Measurements from ENCODE around the gene BRAP.
"Not testable (repeated sequence)": the region's sequence is repeated elsewhere in the genome, so short reads cannot be mapped to it uniquely, and the experiment has no call there.

Gene BRAP, protein sequence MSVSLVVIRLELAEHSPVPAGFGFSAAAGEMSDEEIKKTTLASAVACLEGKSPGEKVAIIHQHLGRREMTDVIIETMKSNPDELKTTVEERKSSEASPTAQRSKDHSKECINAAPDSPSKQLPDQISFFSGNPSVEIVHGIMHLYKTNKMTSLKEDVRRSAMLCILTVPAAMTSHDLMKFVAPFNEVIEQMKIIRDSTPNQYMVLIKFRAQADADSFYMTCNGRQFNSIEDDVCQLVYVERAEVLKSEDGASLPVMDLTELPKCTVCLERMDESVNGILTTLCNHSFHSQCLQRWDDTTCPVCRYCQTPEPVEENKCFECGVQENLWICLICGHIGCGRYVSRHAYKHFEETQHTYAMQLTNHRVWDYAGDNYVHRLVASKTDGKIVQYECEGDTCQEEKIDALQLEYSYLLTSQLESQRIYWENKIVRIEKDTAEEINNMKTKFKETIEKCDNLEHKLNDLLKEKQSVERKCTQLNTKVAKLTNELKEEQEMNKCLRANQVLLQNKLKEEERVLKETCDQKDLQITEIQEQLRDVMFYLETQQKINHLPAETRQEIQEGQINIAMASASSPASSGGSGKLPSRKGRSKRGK

DNA sequence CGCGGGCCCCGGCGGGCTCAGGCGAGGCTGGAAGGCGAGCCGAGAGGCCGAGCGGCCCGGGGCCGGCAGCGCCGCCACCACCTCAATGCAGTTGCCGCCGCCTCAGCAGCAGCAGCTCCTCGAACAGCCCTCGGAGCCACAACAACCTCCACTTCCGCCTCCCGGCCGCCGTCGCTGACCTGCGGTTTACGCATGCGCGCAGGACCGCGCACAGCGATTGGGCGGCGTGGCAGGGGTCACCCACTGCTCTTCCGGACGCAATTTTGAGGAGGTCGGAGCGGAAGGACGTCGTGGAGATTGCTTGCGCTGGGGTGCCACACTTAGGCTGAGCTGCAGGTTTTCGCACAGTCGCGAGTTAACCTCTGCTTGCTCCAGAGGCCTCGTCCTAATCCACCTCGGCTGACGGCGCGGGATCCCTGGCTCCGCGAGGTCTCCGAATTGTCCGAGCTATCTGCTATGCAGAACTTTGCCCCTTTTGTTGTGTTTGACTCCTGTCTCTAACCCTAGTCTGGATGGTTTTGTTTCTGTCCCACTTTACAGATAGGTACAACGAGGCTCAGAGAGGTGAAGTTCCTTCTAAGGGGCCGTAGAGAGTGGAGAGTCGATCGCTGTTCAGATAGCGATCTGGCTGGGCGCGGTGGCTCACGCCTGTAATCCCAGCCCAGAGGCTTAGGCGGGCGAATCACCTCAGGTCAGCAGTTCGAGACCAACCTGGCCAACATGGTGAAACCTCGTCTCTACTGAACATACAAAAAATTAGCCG lies at the start of gene BRAP, which contains the start of gene ACAD10:
Gene BRAP (minus strand): TSS at position 146 of the 763 bp plus-strand sequence. CDS start 164 bp downstream, outside the sequence.
Gene ACAD10 (plus strand): TSS at position 243 of the 763 bp plus-strand sequence. CDS start 6,657 bp downstream, outside the sequence.
- DNase-seq (ENCODE audit: low read depth) = peak; percentile 95

DNA sequence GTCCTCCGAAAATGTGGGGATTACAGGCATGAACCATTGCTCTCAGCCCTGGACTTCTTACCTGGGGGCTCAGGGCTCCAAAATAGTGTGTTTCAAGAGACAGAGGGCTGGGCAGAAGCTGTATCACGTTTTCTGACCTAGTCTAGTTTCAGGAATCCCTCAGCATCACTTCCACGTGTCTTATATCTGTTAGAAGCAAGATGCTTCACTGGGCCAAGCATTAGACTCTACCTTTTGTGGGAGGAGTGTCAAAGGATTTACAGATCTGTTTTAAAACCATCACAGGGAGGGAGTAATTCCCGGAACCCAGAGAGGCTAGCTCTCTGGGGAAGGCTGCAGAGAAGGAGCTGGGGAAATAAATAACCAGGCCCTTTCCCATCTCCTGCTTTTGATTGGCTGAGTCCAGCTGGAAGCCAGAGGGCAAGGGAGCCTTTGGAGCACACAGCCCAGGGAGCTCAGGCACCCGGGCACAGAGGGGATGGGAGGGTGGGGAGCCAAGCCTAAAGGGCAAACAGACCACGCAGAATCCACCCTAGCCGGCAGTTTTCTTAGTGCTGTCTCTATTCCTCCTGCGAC lies 47.7 kb upstream of the BRAP start:
- DNase-seq (ENCODE audit: low read depth) = no peak

DNA sequence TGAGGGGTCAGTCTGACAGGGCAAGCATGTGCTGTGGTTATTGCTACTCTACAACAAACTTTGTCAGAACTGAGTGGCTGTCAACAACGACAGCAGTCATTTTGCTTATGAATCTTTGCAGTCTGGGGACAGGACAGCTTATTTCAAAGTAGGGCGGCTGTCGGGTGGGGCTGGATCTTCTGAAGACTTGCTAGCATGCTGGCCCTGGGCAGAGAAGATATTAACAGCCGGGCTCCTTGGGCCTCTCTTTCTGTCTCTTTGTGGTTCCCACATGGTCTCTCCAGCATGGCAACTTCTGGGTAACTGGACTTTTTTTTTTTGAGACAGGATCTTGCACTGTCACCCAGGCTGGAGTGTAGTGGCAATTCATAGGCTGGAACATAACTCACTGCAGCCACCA lies 47.0 kb upstream of the BRAP start:
- no peak for DNase-seq (ENCODE audit: low read depth)

DNA sequence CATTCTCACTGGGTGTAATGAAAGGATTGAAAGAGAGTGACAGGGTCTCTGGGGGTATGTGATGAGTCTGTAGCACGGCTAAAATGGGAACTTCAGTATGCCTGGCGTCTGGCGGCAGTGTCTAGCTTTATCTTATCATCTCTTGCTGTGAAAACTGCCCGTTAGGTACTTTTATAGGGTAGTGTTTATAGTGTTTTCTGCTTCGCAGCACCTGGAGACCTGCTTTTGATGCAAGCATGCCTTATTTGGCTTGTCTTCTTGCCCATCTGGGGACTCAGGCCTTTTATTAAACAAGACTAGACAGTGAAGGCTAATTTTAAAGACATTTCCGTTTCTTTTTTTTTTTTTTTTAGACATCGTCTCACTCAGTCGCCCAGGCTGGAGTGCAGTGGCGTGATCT lies 44.7 kb upstream of the BRAP start:
- DNase-seq (ENCODE audit: low read depth) = no peak

DNA sequence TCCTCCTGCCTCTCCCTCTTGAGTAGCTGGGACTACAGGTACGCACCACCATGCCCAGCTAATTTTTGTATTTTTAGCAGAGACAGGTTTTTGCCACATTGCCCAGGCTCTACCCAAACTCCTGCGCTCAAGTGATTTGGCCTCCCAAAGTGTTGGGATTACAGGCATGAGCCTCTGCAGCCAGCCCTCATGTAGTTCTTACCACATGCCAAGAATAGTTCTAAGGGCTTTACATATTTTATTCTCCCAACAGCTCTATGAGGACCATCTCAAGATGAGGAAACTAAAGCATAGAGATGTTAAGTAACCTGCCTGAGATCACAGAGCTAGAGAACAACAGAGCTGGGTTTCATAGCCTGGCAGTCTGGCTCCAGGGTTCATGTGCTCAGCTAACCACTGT lies 43.0 kb upstream of the BRAP start:
- DNase-seq (ENCODE audit: low read depth) = no peak

DNA sequence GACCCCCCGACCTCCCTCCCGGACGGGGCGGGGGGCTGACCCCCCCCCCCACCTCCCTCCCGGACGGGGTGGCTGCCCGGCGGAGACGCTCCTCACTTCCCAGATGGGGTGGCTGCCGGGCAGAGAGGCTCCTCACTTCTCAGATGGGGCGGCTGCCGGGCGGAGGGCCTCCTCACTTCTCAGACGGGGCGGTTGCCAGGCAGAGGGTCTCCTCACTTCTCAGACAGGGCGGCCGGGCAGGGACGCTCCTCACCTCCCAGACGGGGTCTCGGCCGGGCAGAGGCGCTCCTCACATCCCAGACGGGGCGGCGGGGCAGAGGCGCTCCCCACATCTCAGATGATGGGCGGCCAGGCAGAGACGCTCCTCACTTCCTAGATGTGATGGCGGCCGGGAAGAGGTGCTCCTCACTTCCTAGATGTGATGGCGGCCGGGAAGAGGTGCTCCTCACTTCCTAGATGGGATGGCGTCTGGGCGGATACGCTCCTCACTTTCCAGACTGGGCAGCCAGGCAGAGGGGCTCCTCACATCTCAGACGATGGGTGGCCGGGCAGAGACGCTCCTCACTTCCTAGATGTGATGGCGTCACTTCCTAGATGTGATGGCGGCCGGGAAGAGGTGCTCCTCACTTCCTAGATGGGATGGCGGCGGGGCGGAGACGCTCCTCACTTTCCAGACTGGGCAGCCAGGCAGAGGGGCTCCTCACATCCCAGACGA lies 38.0 kb upstream of the BRAP start:
- not testable (repeated sequence) for DNase-seq (ENCODE audit: low read depth)

DNA sequence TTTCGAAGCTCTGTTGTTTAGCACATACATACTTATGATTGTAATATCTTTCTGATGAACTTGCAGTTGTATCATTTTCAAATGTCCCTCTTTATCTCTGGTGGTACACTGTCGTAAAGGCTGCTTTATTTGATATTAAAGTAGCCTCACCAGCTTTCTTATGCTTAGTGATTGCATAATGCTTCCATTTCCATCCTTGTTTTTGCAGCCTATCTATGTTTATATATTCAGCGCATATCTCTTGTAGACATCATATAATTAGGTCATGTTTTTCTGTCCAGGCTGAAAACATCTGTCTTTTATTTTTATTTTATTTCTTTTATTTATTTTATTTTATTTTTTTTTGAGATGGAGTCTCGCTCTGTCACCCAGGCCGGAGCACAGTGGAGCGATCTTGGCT lies 34.7 kb upstream of the BRAP start:
- no peak for DNase-seq (ENCODE audit: low read depth)

DNA sequence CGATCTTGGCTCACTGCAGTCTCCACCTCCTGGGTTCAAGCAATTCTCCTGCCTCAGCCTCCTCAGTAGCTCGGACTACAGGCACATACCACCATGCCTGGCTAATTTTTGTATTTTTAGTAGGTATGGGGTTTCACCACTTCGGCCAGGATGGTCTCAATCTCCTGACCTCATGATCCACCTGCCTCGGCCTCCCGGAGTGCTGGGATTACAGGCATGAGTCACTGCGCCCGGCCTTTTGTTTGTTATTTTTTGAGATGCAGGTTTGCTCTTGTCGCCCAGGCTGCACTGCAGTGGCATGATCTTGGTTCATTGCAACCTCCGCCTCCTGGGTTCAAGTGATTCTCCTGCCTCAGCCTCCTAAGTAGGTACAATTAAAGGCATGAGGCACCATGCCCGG lies 33.6 kb upstream of the BRAP start:
- not testable (repeated sequence) for DNase-seq (ENCODE audit: low read depth)

DNA sequence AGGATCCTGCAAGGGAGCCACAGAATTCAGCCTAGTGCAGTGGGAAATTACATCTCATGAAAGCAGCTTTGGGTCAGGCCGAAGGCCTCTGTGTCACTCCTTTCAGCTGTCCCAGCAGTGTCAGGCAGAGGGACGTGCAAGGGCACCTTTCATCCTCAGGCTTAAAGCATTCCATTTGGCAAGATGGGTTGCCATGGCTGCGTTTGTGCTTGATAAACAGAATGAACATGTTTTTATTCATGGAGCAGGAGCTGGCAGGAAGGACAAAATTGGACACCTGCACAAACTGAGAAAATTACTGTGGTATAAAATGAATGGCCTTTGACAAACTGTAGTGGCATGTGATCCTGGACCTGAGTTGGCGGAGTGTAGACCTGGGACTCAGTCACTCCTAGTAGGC lies 29.5 kb upstream of the BRAP start:
- DNase-seq (ENCODE audit: low read depth) = no peak

DNA sequence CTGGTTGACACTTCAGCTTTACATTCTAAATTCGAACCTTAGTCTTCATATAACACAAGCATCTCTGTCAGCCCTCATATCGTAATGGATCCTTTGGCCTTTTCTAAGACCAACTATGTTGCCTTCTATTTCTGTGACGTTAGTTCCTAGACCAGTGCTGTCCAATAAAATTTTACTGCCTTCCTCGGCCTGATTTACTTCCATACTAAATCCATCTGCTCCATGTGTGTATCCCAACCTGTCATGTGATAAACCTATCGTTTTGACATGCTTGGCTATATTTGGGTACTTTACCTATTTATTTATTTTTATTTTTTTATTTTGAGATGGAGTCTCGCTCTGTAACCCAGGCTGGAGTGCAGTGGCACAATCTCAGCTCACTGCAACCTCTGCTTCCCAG lies 20.4 kb upstream of the BRAP start:
- no peak for DNase-seq (ENCODE audit: low read depth)

DNA sequence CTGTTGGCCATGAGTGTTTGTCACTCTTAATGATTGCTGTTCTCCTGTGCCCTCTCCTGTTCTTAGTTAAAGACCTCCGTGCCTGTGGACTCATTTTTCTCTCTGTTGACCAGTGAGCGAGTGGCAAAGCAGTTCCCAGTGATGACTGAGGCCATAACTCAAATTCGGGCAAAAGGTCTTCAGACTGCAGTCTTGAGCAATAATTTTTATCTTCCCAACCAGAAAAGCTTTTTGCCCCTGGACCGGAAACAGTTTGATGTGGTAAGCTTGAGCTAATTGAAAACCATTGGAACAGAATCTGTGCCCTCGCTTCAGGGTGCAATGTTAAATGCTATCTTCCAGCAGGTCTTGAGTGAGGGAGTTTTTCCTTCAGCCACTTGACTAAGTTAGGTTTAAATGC lies 19.9 kb upstream of the BRAP start:
- no peak for DNase-seq (ENCODE audit: low read depth)

DNA sequence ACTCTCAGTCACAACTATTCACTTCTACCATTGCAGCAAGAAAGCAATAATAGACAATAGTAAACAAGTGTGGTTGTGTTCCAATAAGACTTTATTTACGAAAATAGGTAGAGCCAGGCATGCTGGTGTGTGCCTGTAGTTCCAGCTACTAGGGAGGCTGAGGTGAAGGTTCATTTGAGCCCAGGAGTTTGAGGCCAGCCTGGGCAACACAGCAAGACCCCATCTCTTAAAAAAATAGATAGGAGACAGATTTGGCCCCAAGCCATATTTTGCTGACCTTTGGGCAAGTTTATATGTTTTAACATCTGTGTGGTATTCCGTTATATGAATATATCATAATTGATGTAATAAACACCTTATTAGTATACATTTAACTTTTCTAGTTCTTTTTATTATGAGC lies 14.2 kb upstream of the BRAP start:
- DNase-seq (ENCODE audit: low read depth) = no peak

DNA sequence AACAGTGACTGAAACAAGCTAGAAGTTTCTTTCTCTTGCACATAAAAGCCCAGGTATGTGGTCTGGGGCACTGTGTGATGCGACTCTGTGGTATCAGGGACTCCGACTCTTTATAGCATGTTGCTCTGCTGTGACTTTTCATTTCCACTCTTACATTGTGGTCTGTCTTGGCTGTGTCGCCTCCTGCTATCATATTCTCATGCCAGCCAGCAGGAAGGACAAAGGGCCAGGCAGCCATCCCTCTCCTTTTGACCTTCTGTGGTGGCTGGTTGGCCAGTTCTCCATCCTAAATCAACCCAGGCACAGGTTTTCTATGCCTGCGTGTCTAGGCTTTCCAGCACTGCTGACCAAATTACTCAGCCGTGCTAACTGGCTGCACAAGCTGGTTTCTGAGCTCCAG lies 8.1 kb upstream of the BRAP start:
- DNase-seq (ENCODE audit: low read depth) = no peak

DNA sequence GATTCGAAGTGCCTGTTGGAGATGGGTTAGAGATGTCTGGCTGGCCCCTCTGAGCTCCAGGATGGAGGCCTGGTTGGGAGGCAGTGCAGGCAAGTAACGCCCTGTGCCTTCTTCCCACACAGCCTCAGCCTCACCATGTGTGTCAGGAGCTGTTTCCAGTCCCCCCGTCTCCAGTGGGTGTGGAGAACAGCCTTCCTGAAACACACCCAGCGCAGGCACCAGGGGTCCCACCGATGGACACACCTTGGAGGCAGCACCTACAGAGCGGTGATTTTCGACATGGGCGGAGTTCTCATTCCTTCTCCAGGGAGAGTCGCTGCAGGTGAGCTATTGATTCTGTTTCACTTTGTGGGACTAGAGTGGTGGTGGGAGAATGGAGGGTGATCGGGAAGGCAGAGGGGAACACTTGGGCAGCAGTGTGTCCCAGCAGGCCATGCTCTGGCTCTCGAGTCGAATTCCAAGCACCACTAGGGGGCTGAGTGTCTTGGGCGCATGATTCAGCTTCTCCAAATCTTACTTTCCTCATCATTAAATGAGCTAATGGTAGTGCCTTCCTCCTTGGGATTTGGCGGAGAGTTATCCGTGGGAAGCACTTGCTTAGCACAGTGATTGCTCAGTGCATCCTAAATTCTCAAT lies 6.9 kb upstream of the BRAP start:
- peak; percentile 16 for DNase-seq (ENCODE audit: low read depth)

DNA sequence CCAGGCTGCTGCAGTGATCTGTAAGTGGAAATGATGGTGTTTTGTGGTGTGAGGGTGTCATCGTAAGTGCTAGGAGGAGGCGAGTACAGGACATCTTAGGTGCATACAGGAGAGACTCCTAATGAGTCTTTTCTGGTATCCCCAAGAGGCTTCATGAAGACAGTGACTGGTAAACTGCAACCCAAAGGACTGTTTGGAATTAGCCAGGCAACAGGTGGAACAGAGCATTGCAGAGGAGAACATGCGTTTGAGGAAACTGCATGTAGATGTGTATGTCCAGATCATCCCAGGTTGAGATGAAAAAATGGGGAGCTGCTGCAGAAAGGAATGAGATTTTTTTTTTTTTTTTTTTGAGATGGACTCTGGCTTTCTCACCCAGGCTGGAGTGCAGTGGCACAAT lies 5.5 kb upstream of the BRAP start:
- DNase-seq (ENCODE audit: low read depth) = no peak

DNA sequence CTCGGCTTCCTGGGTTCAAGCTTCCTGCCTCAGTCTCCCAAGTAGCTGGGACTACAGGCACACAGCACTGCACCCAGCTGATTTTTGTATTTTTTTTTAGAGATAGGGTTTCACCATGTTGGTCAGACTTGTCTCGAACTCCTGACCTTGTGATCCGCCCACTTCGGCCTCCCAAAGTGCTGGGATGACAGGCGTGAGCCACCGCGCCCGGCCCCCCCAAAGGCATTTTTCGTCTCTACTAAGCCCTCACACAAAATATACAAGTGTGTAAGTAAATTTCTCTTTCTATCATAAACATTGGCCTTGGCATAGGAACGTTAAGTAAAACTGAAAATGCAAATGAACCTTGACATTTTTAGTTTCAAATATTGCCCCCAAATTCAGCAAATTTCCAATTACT lies 2.2 kb upstream of the BRAP start:
- DNase-seq (ENCODE audit: low read depth) = no peak

DNA sequence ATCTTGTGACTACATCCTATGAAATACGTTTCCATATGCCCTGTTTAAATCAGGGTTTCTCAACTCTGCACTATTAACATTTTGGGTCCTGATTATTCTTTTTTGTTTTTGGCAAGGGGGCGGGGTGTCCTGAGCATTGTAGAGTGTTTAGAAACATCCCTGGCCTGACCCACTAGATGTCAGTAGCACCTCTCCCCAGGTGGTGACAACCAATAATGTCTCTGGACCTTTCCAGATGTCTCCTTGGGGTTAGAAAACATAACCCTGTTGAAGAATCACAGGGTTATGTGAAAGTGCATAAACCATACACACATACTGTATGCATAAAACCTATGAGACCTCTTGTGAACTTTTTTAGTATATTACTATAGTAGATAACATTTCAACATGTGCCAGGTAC lies 1.5 kb upstream of the BRAP start:
- DNase-seq (ENCODE audit: low read depth) = no peak

DNA sequence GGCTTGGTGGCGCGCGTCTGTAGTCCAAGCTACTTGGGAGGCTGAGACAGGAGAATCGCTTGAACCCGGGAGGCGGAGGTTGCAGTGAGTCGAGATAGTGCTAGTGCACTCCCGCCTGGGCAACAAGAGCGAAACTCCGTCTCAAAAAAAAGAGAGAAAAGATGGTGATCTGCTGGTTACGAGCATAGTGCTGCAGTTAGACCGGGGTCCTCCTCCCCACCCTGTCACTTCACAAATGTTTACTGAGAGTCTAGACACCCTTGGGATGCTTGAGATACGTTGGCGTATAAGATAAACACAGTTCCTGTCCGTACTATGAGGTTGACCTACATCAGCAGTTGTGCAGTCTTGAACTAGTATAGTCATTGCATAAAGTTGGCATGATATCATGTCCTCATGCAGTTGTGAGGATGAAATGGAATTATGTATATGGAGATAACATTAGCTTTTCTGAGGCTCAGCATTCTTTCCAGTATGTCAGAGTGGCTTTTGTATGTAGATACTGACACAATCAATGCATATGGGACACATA lies 884 bp upstream of the BRAP start:
- no peak for DNase-seq (ENCODE audit: low read depth)

DNA sequence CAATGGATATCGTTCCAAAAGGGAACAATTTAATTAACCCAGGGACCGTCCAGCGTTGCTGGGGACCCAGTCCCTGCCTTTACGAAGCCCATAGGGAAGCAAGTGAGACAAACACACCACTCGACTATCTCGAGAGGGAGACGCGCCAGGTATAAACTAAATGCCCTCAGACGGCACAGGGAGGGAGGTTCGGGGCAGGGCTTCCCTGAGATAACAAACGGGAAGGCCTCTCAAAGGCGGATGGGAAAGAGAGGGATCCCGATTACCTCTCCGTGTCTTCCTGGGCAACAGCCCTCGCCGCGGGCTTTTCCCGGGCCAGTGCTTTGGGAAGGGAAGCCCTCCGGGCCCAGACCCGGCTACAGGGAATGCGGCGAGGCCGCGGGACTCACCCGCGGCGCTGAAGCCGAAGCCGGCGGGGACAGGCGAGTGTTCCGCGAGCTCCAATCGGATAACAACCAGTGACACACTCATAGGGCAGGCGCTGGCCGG lies 390 bp downstream of the BRAP start:
- no peak for DNase-seq (ENCODE audit: low read depth)

DNA sequence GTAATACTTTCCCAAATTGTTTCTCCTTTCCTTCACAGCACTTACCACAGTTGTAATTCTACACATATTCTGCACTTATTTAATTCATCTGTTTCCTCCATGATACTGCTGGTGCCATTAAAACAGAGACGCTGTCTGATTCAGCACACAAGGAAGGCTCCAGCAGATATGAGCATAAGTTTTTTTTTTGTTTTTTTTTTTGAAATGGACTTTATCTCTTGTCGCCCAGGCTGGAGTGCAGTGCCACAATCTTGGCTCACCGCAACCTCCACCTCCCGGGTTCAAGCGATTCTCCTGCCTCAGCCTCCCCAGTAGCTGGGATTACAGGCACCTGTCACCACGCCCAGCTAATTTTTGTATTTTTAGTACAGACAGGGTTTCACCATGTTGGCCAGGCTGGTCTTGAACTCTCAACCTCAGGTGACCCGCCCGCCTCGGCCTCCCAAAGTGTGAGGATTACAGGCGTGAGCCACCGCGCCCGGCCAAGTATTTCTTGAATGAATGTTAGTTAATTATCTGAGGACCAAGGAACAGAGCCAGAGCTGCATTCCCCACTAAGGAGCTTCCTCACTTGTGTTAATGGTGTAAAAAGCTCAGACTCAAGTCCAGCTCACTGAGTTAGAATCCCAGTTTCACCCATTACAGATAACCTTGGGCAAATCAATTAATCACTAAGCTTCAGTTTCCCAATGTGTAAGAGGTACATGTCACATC lies 1.1 kb downstream of the BRAP start:
- not testable (repeated sequence) for DNase-seq (ENCODE audit: low read depth)

Measured in EH (cell line).